Measurements from ENCODE around the gene PROSER1.

- TF ChIP-seq CTCF (IDR thresholded peaks at IDR 0.05) (no peak), POLR2A (IDR thresholded peaks at IDR 0.05) (no peak), POLR2AphosphoS5 (IDR thresholded peaks at IDR 0.05) (no peak), EP300 (IDR thresholded peaks at IDR 0.05) (no peak)
Measured at GRCh38 chr13:39032150-39032549, 5.7 kb downstream of the PROSER1 start.

All from sigmoid colon (tissue), 4 donors.